ENCODE data around the gene ACLY. TPM values are rescaled to one million over a fixed set of nuclear protein-coding genes. Genes with fewer than 3 reads are reported as not detected.
"Not testable (repeated sequence)": the region's sequence is repeated elsewhere in the genome, so short reads cannot be mapped to it uniquely, and the experiment has no call there.

The ACLY gene
- total RNA-seq, 1 experiment from 2014 or later: 279 TPM

DNA sequence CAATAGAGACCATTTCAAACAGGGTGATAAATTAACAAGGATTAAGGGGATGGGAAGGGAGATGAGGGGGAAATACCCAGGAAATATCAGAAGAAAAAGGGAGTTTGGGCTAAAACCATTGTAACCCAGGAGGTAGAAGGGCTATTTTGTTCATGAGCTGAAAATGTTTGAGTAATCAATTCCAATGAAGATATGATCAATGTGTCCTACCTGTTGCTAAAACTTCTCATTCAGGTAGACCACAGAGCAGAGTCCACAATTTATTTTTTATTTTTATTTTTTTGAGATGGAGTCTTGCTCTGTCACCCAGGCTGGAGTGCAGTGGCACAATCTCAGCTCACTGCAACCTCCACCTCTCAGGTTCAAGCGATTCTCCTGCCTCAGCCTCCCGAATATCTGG, 79.3 kb downstream of the ACLY start:
- H3K56ac ChIP-seq (ENCODE audit: insufficient read length, low read depth, low read length); H3K79me1 ChIP-seq (ENCODE audit: insufficient read depth, low read depth, low read length, poor library complexity, severe bottlenecking); H4K5ac ChIP-seq (ENCODE audit: insufficient read length, low read depth, low read length); H3K9ac ChIP-seq (ENCODE audit: extremely low read depth, insufficient read length, low read length); H4K20me1 ChIP-seq (ENCODE audit: control insufficient read depth, insufficient read depth, insufficient read length); H3K27me3 ChIP-seq (ENCODE audit: insufficient read depth, low read length); H3K27ac Mint-ChIP-seq; DNase-seq; H2BK15ac ChIP-seq (ENCODE audit: low read depth, low read length); H3T11ph ChIP-seq (ENCODE audit: low read length); H3K18ac ChIP-seq (ENCODE audit: insufficient read length, low read depth, low read length); H4K91ac ChIP-seq (ENCODE audit: insufficient read length, low read depth, low read length); H2BK120ac ChIP-seq (ENCODE audit: low read depth, low read length, poor library complexity, severe bottlenecking); H3K36me3 Mint-ChIP-seq (ENCODE audit: insufficient read depth in 1 of 3, low read depth in 3 of 3); H2AK5ac ChIP-seq (ENCODE audit: insufficient read length, low read length); H2BK20ac ChIP-seq (ENCODE audit: low read depth, low read length, poor library complexity, severe bottlenecking); H3K27ac ChIP-seq (ENCODE audit: insufficient read length, low read depth, low read length); H3K23ac ChIP-seq (ENCODE audit: insufficient read length, low read depth, low read length); H3K4ac ChIP-seq (ENCODE audit: low read depth, low read length); H3K9me3 Mint-ChIP-seq; H2BK5ac ChIP-seq (ENCODE audit: insufficient read length, low read length); H3K4me3 Mint-ChIP-seq; H3K14ac ChIP-seq (ENCODE audit: insufficient read depth, low read length); H3K23me2 ChIP-seq (ENCODE audit: insufficient read length, low read depth, low read length, poor library complexity, severe bottlenecking); H2BK12ac ChIP-seq (ENCODE audit: insufficient read length, low read depth, low read length); H2AFZ ChIP-seq (ENCODE audit: low read length); H3K4me1 ChIP-seq (ENCODE audit: insufficient read depth, low read length); H3K79me2 ChIP-seq (ENCODE audit: insufficient read depth, low read length); H4K8ac ChIP-seq (replicated peaks; ENCODE audit: insufficient read length, low read depth, low read length); H3K9me3 ChIP-seq (ENCODE audit: control insufficient read depth, low read depth, low read length); H3K4me2 ChIP-seq (ENCODE audit: insufficient read depth, insufficient read length, low read length): not testable (repeated sequence)
- WGBS (ENCODE audit: extremely low coverage, insufficient read length, low lambda C conversion rate): no CpG with 5 or more reads among the region's 2 CpGs
- Mint-ChIP-seq H3K27me3 (ENCODE audit: low read depth) (peaks cover 16% of the 10 kb centered on the region), H3K4me1 (peaks cover 10 to 12% of the 10 kb centered on the region in 2 experiments)

All from H9 (cell line).